WTC11 (cell line): Measurements from ENCODE around the gene GNAO1. TPM values are rescaled to one million over a fixed set of nuclear protein-coding genes. Genes with fewer than 3 reads are reported as not detected.
A peak's percentile ranks its signal among the peaks of the same experiment; 100 is the strongest.

Experiments used
- ATAC-seq: fragments of 200-7000 bp; cut with Tn5 transposase; 2 replicates; pipeline ENCODE4 v1.10.0; 2021; ENCODE audit warnings: mild to moderate bottlenecking, moderate library complexity
- CTCF ChIA-PET: fragments of 300-600 bp; sonication (Branson Sonifier 250); formaldehyde crosslinking; loops from one replicate; lab custom pipeline; 2021; ENCODE audit warnings: antibody characterized with exemption; lab: Charles Lee
- POLR2A ChIA-PET: fragments of 350-600 bp; sonication (Branson Sonifier 250); formaldehyde crosslinking; loops from one replicate; lab custom pipeline; 2021; ENCODE audit warnings: antibody characterized with exemption; lab: Charles Lee
- DNase-seq: peaks from one replicate; pipeline ENCODE4 v3.0.0; 2021; ENCODE audit warnings: low spot score
- H3K27ac Mint-ChIP-seq: 2 replicates; pipeline ENCODE4 v1.8.0; 2021; ENCODE audit warnings: mixed read lengths
- H3K27me3 Mint-ChIP-seq: 2 replicates; pipeline ENCODE4 v1.8.0; 2021; ENCODE audit warnings: low read depth, mild to moderate bottlenecking, moderate library complexity, mixed read lengths
- H3K36me3 Mint-ChIP-seq: 2 replicates; pipeline ENCODE4 v1.8.0; 2021; ENCODE audit warnings: mixed read lengths
- H3K4me1 Mint-ChIP-seq: 2 replicates; pipeline ENCODE4 v1.8.0; 2022; ENCODE audit warnings: mixed read lengths
- H3K4me3 Mint-ChIP-seq: 2 replicates; pipeline ENCODE4 v1.8.0; 2021; ENCODE audit warnings: mild to moderate bottlenecking, moderate library complexity, mixed read lengths
- H3K9me3 Mint-ChIP-seq: 2 replicates; pipeline ENCODE4 v1.8.0; 2021; ENCODE audit warnings: mixed read lengths
- AR ChIP-seq: fragments of 250-450 bp; sonication (Bioruptor Pico); IDR thresholded peaks from 2 replicates; pipeline ENCODE4 v1.9.0; 2021; ENCODE audit warnings: mild to moderate bottlenecking
- ATF1 ChIP-seq: sonication (generic); formaldehyde crosslinking; IDR thresholded peaks from 2 replicates; pipeline ENCODE4 v1.8.1; 2023; ENCODE audit warnings: mild to moderate bottlenecking, moderate library complexity, missing genetic modification reagents
- E2F4 ChIP-seq: sonication (generic); formaldehyde crosslinking; IDR thresholded peaks from 2 replicates; pipeline ENCODE4 v1.8.1; 2022; ENCODE audit warnings: low read depth, mild to moderate bottlenecking, moderate library complexity, missing genetic modification reagents, borderline replicate concordance
- E2F5 ChIP-seq: sonication (generic); formaldehyde crosslinking; IDR thresholded peaks from 2 replicates; pipeline ENCODE4 v1.8.1; 2022; ENCODE audit warnings: mild to moderate bottlenecking, moderate library complexity, missing genetic modification reagents
- ESRRA ChIP-seq: sonication (generic); formaldehyde crosslinking; IDR thresholded peaks from 2 replicates; pipeline ENCODE4 v1.8.1; 2022; ENCODE audit warnings: mild to moderate bottlenecking, missing genetic modification reagents, borderline replicate concordance
- ETV6 ChIP-seq: sonication (generic); formaldehyde crosslinking; IDR thresholded peaks from 2 replicates; pipeline ENCODE4 v1.8.1; 2022; ENCODE audit warnings: mild to moderate bottlenecking, missing genetic modification reagents
- MLX ChIP-seq: sonication (generic); formaldehyde crosslinking; IDR thresholded peaks from 2 replicates; pipeline ENCODE4 v1.8.1; 2023; ENCODE audit warnings: mild to moderate bottlenecking, missing genetic modification reagents, moderate library complexity
- NFYB ChIP-seq: sonication (generic); formaldehyde crosslinking; conservative IDR thresholded peaks from 2 replicates; pipeline ENCODE4 v1.8.0; 2022; ENCODE audit warnings: low read depth, missing genetic modification reagents
- NR1H2 ChIP-seq: sonication (generic); formaldehyde crosslinking; IDR thresholded peaks from 2 replicates; pipeline ENCODE4 v1.9.0; 2021; ENCODE audit warnings: mild to moderate bottlenecking, moderate library complexity, missing genetic modification reagents
- NR2C2 ChIP-seq: sonication (generic); formaldehyde crosslinking; IDR thresholded peaks from 2 replicates; pipeline ENCODE4 v1.8.0; 2022; ENCODE audit warnings: mild to moderate bottlenecking, missing genetic modification reagents
- OVOL2 ChIP-seq: fragments of 250-450 bp; sonication (Bioruptor Pico); IDR thresholded peaks from 2 replicates; pipeline ENCODE4 v1.9.0; 2021; ENCODE audit warnings: mild to moderate bottlenecking, borderline replicate concordance
- PRDM15 ChIP-seq: sonication (generic); formaldehyde crosslinking; IDR thresholded peaks from 2 replicates; pipeline ENCODE4 v1.8.0; 2022; ENCODE audit warnings: missing genetic modification reagents
- TEAD4 ChIP-seq: sonication (generic); formaldehyde crosslinking; IDR thresholded peaks from 2 replicates; pipeline ENCODE4 v1.8.0; 2022; ENCODE audit warnings: mild to moderate bottlenecking, missing genetic modification reagents
- USF2 ChIP-seq: sonication (generic); formaldehyde crosslinking; IDR thresholded peaks from 2 replicates; pipeline ENCODE4 v1.8.1; 2023; ENCODE audit warnings: mild to moderate bottlenecking, missing genetic modification reagents, moderate library complexity
- ZBTB21 ChIP-seq: sonication (generic); formaldehyde crosslinking; IDR thresholded peaks from 2 replicates; pipeline ENCODE4 v1.8.1; 2023; ENCODE audit warnings: mild to moderate bottlenecking, missing genetic modification reagents, borderline replicate concordance
- ZNF138 ChIP-seq: sonication (generic); formaldehyde crosslinking; conservative IDR thresholded peaks from 2 replicates; pipeline ENCODE4 v1.8.1; 2022; ENCODE audit warnings: mild to moderate bottlenecking, moderate library complexity, missing genetic modification reagents
- ZNF423 ChIP-seq: fragments of 250-450 bp; sonication (Bioruptor Pico); IDR thresholded peaks from 2 replicates; pipeline ENCODE4 v2.1.2; 2022; ENCODE audit warnings: mild to moderate bottlenecking, moderate library complexity
- ZNF425 ChIP-seq: fragments of 250-450 bp; sonication (Bioruptor Pico); conservative IDR thresholded peaks from 2 replicates; pipeline ENCODE4 v1.9.0; 2021; ENCODE audit warnings: mild to moderate bottlenecking
- ZSCAN18 ChIP-seq: fragments of 250-450 bp; sonication (Bioruptor Pico); IDR thresholded peaks from 2 replicates; pipeline ENCODE4 v2.1.2; 2022; ENCODE audit warnings: mild to moderate bottlenecking, moderate library complexity
- total RNA-seq: library from RNA; stranded (reverse); gene quantifications from 3 replicates; pipeline ENCODE4 v1.2.3, GENCODE V29; 2021

GNAO1 gene
- total RNA-seq, 1 experiment from 2014 or later, result 30.6 TPM

- TF ChIP-seq AR (CRISPR knock-in tag), result no peak
- no peak for TF ChIP-seq ATF1 (CRISPR knock-in tag)
- no peak for TF ChIP-seq NR2C2 (CRISPR knock-in tag)
- no peak for TF ChIP-seq ETV6 (CRISPR knock-in tag)
These were observed 46.2 kb downstream of the GNAO1 start (continued) for GRCh38 chr16:56237451-56237930.

GRCh38 chr16:56238188-56238587, 46.9 kb downstream of the GNAO1 start:
- no peak for DNase-seq
- no peak for TF ChIP-seq OVOL2 (CRISPR knock-in tag)
- TF ChIP-seq USF2 (CRISPR knock-in tag), result 0 out of 2 replicates have a peak, but pooled peaks have one; percentile 19
- TF ChIP-seq PRDM15 (CRISPR knock-in tag), result peak; percentile 21; the same call in 1 of the 2 replicates
- TF ChIP-seq, all 79 proteins: peak for 2
- no peaks in the 10 kb centered on the region for H3K9me3 Mint-ChIP-seq
- no peaks in the 10 kb centered on the region for H3K36me3 Mint-ChIP-seq
- no peak overlapping the region for H3K4me3 Mint-ChIP-seq
- CTCF ChIA-PET, result no interaction called here
- POLR2A ChIA-PET, result no interaction called here
- H3K4me1 Mint-ChIP-seq, result peaks cover 15% of the 10 kb centered on the region
- ATAC-seq, result no peak
- H3K27ac Mint-ChIP-seq, result peak overlapping the region; percentile 38; the same call in 1 of the 2 replicates
- H3K27me3 Mint-ChIP-seq, result no peaks in the 10 kb centered on the region

GRCh38 chr16:56241596-56241995, 50.3 kb downstream of the GNAO1 start:
- DNase-seq, result no peak
- H3K4me1 Mint-ChIP-seq, result peaks cover 27% of the 10 kb centered on the region
- H3K36me3 Mint-ChIP-seq, result no peaks in the 10 kb centered on the region
- POLR2A ChIA-PET, result no interaction called here
- CTCF ChIA-PET, result no interaction called here
- no peak overlapping the region for H3K27ac Mint-ChIP-seq
- no peak for ATAC-seq
- H3K9me3 Mint-ChIP-seq, result no peaks in the 10 kb centered on the region
- no peaks in the 10 kb centered on the region for H3K27me3 Mint-ChIP-seq
- H3K4me3 Mint-ChIP-seq, result no peak overlapping the region
- TF ChIP-seq TEAD4 (CRISPR knock-in tag) (no peak), ETV6 (CRISPR knock-in tag) (no peak), ZNF425 (CRISPR knock-in tag) (no peak), MLX (CRISPR knock-in tag) (no peak), ZNF138 (CRISPR knock-in tag) (no peak), ESRRA (no peak), ZSCAN18 (CRISPR knock-in tag) (no peak), E2F5 (CRISPR knock-in tag) (no peak), E2F4 (CRISPR knock-in tag) (no peak), NR1H2 (no peak), ZBTB21 (CRISPR knock-in tag) (no peak), ZNF423 (CRISPR knock-in tag) (no peak), NFYB (CRISPR knock-in tag) (no peak), OVOL2 (CRISPR knock-in tag) (no peak)
